Nephron progenitor cell (in vitro differentiated cells): Measurements from ENCODE around the gene PRPF18.
A peak's percentile ranks its signal among the peaks of the same experiment; 100 is the strongest.

Source experiments
- DNase-seq: peaks from one replicate; pipeline ENCODE4 v3.0.0; 2021
- H3K27ac Mint-ChIP-seq: 2 replicates; pipeline ENCODE4 v1.8.0; 2021; ENCODE audit warnings: mild to moderate bottlenecking, moderate library complexity, mixed read lengths
- H3K27me3 Mint-ChIP-seq: 2 replicates; pipeline ENCODE4 v1.8.0; 2021; ENCODE audit warnings: mild to moderate bottlenecking, low read depth, mixed read lengths; ENCODE audit not compliant: poor library complexity
- H3K36me3 Mint-ChIP-seq: 2 replicates; pipeline ENCODE4 v1.8.0; 2021; ENCODE audit warnings: low read depth, mixed read lengths
- H3K4me1 Mint-ChIP-seq: 2 replicates; pipeline ENCODE4 v1.8.0; 2021; ENCODE audit warnings: mixed read lengths
- H3K4me3 Mint-ChIP-seq: 2 replicates; pipeline ENCODE4 v1.8.0; 2021; ENCODE audit warnings: mild to moderate bottlenecking, moderate library complexity, mixed read lengths
- H3K9me3 Mint-ChIP-seq: 2 replicates; pipeline ENCODE4 v1.8.0; 2021; ENCODE audit warnings: mild to moderate bottlenecking, moderate library complexity, mixed read lengths
- CTCF ChIP-seq: fragments of 200-600 bp; sonication (generic); IDR thresholded peaks from 2 replicates; pipeline ENCODE4 v1.5.0; 2021; ENCODE audit warnings: antibody characterized with exemption

Gene PRPF18

GRCh38 chr10:13621931-13622330 lies 35.2 kb downstream of the PRPF18 start:
- no peak for DNase-seq
- Mint-ChIP-seq H3K9me3 (no peaks in the 10 kb centered on the region), H3K4me3 (no peak overlapping the region), H3K27me3 (no peaks in the 10 kb centered on the region), H3K27ac (no peak overlapping the region), H3K36me3 (peaks cover 27% of the 10 kb centered on the region), H3K4me1 (no peaks in the 10 kb centered on the region)
- no peak for TF ChIP-seq CTCF

- no peak overlapping the region for H3K27ac Mint-ChIP-seq
- H3K4me1 Mint-ChIP-seq, result peaks cover 8% of the 10 kb centered on the region
- H3K27me3 Mint-ChIP-seq, result no peaks in the 10 kb centered on the region
- no peaks in the 10 kb centered on the region for H3K9me3 Mint-ChIP-seq
- no peak for DNase-seq
- no peak for TF ChIP-seq CTCF
- no peak overlapping the region for H3K4me3 Mint-ChIP-seq
- H3K36me3 Mint-ChIP-seq, result peaks cover 5% of the 10 kb centered on the region
Measured at GRCh38 chr10:13624630-13625029, 37.9 kb downstream of the PRPF18 start.

- Mint-ChIP-seq H3K4me3 (no peak overlapping the region), H3K4me1 (peaks cover 9% of the 10 kb centered on the region), H3K27me3 (no peaks in the 10 kb centered on the region), H3K9me3 (no peaks in the 10 kb centered on the region), H3K27ac (no peak overlapping the region), H3K36me3 (peaks cover 18% of the 10 kb centered on the region)
- TF ChIP-seq CTCF, result no peak
- DNase-seq, result no peak
Measured at GRCh38 chr10:13627459-13628310, 40.9 kb downstream of the PRPF18 start.

GRCh38 chr10:13628661-13629060 lies 41.9 kb downstream of the PRPF18 start:
- no peak overlapping the region for H3K4me3 Mint-ChIP-seq
- H3K4me1 Mint-ChIP-seq, result peaks cover 18% of the 10 kb centered on the region
- H3K27ac Mint-ChIP-seq, result peak overlapping the region; percentile 87
- no peaks in the 10 kb centered on the region for H3K9me3 Mint-ChIP-seq
- no peak for TF ChIP-seq CTCF
- peaks cover 18% of the 10 kb centered on the region for H3K36me3 Mint-ChIP-seq
- no peak for DNase-seq
- no peaks in the 10 kb centered on the region for H3K27me3 Mint-ChIP-seq

- peaks cover 20% of the 10 kb centered on the region for H3K36me3 Mint-ChIP-seq
- H3K27me3 Mint-ChIP-seq, result no peaks in the 10 kb centered on the region
- peak overlapping the region; percentile 87 for H3K27ac Mint-ChIP-seq
- no peaks in the 10 kb centered on the region for H3K9me3 Mint-ChIP-seq
- no peak for DNase-seq
- H3K4me1 Mint-ChIP-seq, result peaks cover 23% of the 10 kb centered on the region
- TF ChIP-seq CTCF, result no peak
- no peak overlapping the region for H3K4me3 Mint-ChIP-seq
Measured at GRCh38 chr10:13629116-13629515, 42.4 kb downstream of the PRPF18 start.

- Mint-ChIP-seq H3K9me3 (no peaks in the 10 kb centered on the region), H3K27ac (no peak overlapping the region)
- no peak for DNase-seq
Measured at GRCh38 chr10:13630231-13630630, 43.5 kb downstream of the PRPF18 start.

More at GRCh38 chr10:13630231-13630630, 43.5 kb downstream of the PRPF18 start:
- TF ChIP-seq CTCF, result no peak
- Mint-ChIP-seq H3K36me3 (peaks cover 24% of the 10 kb centered on the region), H3K4me3 (no peak overlapping the region), H3K27me3 (no peaks in the 10 kb centered on the region), H3K4me1 (peaks cover 32% of the 10 kb centered on the region)
